ENCODE measurements around the gene MROH2A.

- TF ChIP-seq CTCF (IDR thresholded peaks at IDR 0.05; ENCODE audit: low read depth, low read length, poor library complexity, severe bottlenecking) (no peak), EZH2phosphoT487 (IDR thresholded peaks at IDR 0.05; ENCODE audit: borderline replicate concordance, low read length) (no peak)
Observed at GRCh38 chr2:233816334-233816733, 38.2 kb downstream of the MROH2A start.

Data from DOHH2 (cell line).